ENCODE results near the gene PARP3. TPM values are rescaled to one million over a fixed set of nuclear protein-coding genes. Genes with fewer than 3 reads are reported as not detected.

Gene PARP3
- polyA plus RNA-seq, 1 of the 3 experiments (the other 2 are of a cell fraction): 31.1 TPM

DNA sequence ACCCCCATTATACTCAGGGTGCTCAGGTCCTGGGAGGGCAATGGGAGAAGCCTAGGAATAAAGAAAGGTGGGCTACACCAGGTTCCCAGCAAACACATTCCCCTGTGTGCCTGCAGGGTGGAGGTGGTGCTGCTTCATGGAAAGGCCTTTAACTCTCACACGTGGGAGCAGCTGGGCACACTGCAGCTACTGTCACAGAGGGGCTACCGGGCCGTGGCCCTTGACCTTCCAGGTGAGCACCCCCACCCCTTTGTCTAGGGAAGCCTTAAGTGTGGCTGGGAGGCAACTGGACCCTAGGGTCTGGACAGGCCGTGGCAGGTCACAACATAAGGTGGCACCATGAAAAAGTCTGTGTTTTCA is 36.0 kb downstream of the PARP3 start:
- Histone ChIP-seq H3K9me3 (no peaks in the 10 kb centered on the region), H3K4me3 (ENCODE audit: low read depth in 2 of 2, low read length in 1 of 2) (no peak overlapping the region), H3K9me2 (no peaks in the 10 kb centered on the region), H3K36me3 (replicated peaks in 1 of 2; ENCODE audit: control insufficient read depth in 1 of 2, insufficient read depth in 2 of 2, low read length in 1 of 2) (peaks cover 0 to 5% of the 10 kb centered on the region in 2 experiments), H3K9ac (no peak overlapping the region), H3F3A (replicated peaks; ENCODE audit: insufficient read depth) (peaks cover 28% of the 10 kb centered on the region), H3K4me2 (no peak overlapping the region), H3K27me3 (ENCODE audit: insufficient read depth) (no peaks in the 10 kb centered on the region), H3K79me2 (ENCODE audit: insufficient read depth) (peaks cover 34% of the 10 kb centered on the region), H3K4me1 (ENCODE audit: control insufficient read depth in 1 of 2, insufficient read depth in 2 of 2, low read depth in 1 of 2, low read length in 1 of 2) (peaks cover 7 to 26% of the 10 kb centered on the region in 2 experiments), H2AFZ (ENCODE audit: low read depth) (no peak overlapping the region), H4K20me1 (ENCODE audit: insufficient read depth) (no peaks in the 10 kb centered on the region), H3K27ac (ENCODE audit: low read depth in 2 of 2, low read length in 1 of 2) (no peak overlapping the region)
- TF ChIP-seq SMC3 (IDR thresholded peaks at IDR 0.05; ENCODE audit: low read depth, low read length): no peak
- no peak for TF ChIP-seq RFX5 (IDR thresholded peaks at IDR 0.05; ENCODE audit: low read length)
- TF ChIP-seq FOXM1 (IDR thresholded peaks at IDR 0.05; ENCODE audit: low read depth): no peak
- TF ChIP-seq REST (IDR thresholded peaks at IDR 0.05; ENCODE audit: low read depth, low read length): no peak
- no peak for TF ChIP-seq TAF1 (IDR thresholded peaks at IDR 0.05; ENCODE audit: borderline replicate concordance, low read depth, low read length)
- no peak for DNase-seq
- ChIA-PET POLR2A (no interaction called here), CTCF (interaction anchor here (1.1 kb wide), 1 partner anchor 21 kb away, joined by 3 read pairs; no protein-coding TSS in a partner anchor)
- WGBS (ENCODE audit: low lambda C conversion rate): 100% methylated on average over 1 of the region's 4 CpGs

GRCh38 chr3:51980253-51980652 is 38.1 kb downstream of the PARP3 start:
- Histone ChIP-seq H3K27me3 (ENCODE audit: insufficient read depth) (no peaks in the 10 kb centered on the region), H3K4me2 (no peak overlapping the region), H3K9me3 (no peaks in the 10 kb centered on the region), H4K20me1 (ENCODE audit: insufficient read depth) (no peaks in the 10 kb centered on the region), H3K9ac (no peak overlapping the region), H3K4me1 (ENCODE audit: control insufficient read depth in 1 of 2, insufficient read depth in 2 of 2, low read depth in 1 of 2, low read length in 1 of 2) (peaks cover 5 to 28% of the 10 kb centered on the region in 2 experiments; a peak in 3 of 4 replicates), H2AFZ (ENCODE audit: low read depth) (no peak overlapping the region), H3K4me3 (ENCODE audit: low read depth in 2 of 2, low read length in 1 of 2) (no peak overlapping the region), H3F3A (replicated peaks; ENCODE audit: insufficient read depth) (peaks cover 29% of the 10 kb centered on the region), H3K27ac (ENCODE audit: low read depth in 2 of 2, low read length in 1 of 2) (no peak overlapping the region), H3K36me3 (replicated peaks in 1 of 2; ENCODE audit: control insufficient read depth in 1 of 2, insufficient read depth in 2 of 2, low read length in 1 of 2) (peaks cover 0 to 5% of the 10 kb centered on the region in 2 experiments), H3K79me2 (ENCODE audit: insufficient read depth) (peaks cover 40% of the 10 kb centered on the region), H3K9me2 (no peaks in the 10 kb centered on the region)
- 95% methylated on average over 10 of the region's 10 CpGs for WGBS (ENCODE audit: low lambda C conversion rate)
- CTCF ChIA-PET: interaction anchor here (0.9 to 1.2 kb wide), 3 partner anchors 23 to 130 kb away, joined by 3 to 5 read pairs (median 3); no protein-coding TSS in a partner anchor
- TF ChIP-seq ELF1 (IDR thresholded peaks at IDR 0.05): no peak
- TF ChIP-seq RCOR1 (IDR thresholded peaks at IDR 0.05; ENCODE audit: low read length): no peak
- no peak for TF ChIP-seq MXI1 (IDR thresholded peaks at IDR 0.05; ENCODE audit: low read depth, low read length)
- TF ChIP-seq IRF3 (IDR thresholded peaks at IDR 0.05; ENCODE audit: low read depth, low read length): no peak
- TF ChIP-seq TEAD4 (IDR thresholded peaks at IDR 0.05; ENCODE audit: borderline replicate concordance, insufficient read depth): no peak
- TF ChIP-seq EZH2phosphoT487 (IDR thresholded peaks at IDR 0.05; ENCODE audit: borderline replicate concordance, low read depth): no peak
- TF ChIP-seq, protein P1, sequence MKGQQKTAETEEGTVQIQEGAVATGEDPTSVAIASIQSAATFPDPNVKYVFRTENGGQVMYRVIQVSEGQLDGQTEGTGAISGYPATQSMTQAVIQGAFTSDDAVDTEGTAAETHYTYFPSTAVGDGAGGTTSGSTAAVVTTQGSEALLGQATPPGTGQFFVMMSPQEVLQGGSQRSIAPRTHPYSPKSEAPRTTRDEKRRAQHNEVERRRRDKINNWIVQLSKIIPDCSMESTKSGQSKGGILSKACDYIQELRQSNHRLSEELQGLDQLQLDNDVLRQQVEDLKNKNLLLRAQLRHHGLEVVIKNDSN (IDR thresholded peaks at IDR 0.05; ENCODE audit: borderline replicate concordance, low read depth): no peak
- TF ChIP-seq RFX5 (IDR thresholded peaks at IDR 0.05; ENCODE audit: low read length): no peak
- TF ChIP-seq YY1 (IDR thresholded peaks at IDR 0.05; ENCODE audit: low read depth): no peak
- TF ChIP-seq MEF2A (IDR thresholded peaks at IDR 0.05; ENCODE audit: borderline replicate concordance, low read depth): no peak
- TF ChIP-seq TCF12 (IDR thresholded peaks at IDR 0.05): no peak
- TF ChIP-seq NFIC (IDR thresholded peaks at IDR 0.05; ENCODE audit: borderline replicate concordance): no peak
- TF ChIP-seq USF2 (IDR thresholded peaks at IDR 0.05; ENCODE audit: borderline replicate concordance, low read depth, low read length): no peak
- POLR2A ChIA-PET: interaction anchor here (1.1 kb wide), 1 partner anchor 16 kb away, joined by 4 read pairs; the partner anchor contains the start of gene RPL29
- no peak for DNase-seq

All from SK-N-SH (cell line).